K562 (cell line): Measurements from ENCODE around the gene SPTBN4. TPM values are rescaled to one million over a fixed set of nuclear protein-coding genes. Genes with fewer than 3 reads are reported as not detected.

ENCODE experiments used
- ATAC-seq: fragments of 200-7000 bp; cut with Tn5 transposase; 3 replicates; pipeline ENCODE4 v1.9.1; 2020; ENCODE audit warnings: moderate library complexity
- BruUV-seq: library from RNA; stranded (reverse); fragments of 400-500 nt; replicated peaks from 2 replicates; lab custom pipeline; 2021; lab: Mats Ljungman, UMichigan
- CTCF ChIA-PET: fragments of 300-600 bp; formaldehyde crosslinking; extraction: SDS; loops from one replicate; lab custom pipeline; 2021; ENCODE audit warnings: low intra/inter-chr PET ratio; lab: Yijun Ruan, JAX
- POLR2A ChIA-PET: fragments of 300-600, 350-650 bp; sonication (Branson Sonifier 250); formaldehyde crosslinking; extraction: SDS; loops from one replicate; lab custom pipeline; 2021; ENCODE audit warnings: antibody characterized with exemption, inconsistent platforms; lab: Yijun Ruan, JAX
- DNase-seq, 4 experiments: peaks; one replicate each; pipeline versions ENCODE4 v3.0.0 to v3.0.0-alpha.2; 2011 to 2018; ENCODE audit warnings: low spot score in 3 of 4, mixed read lengths in 3 of 4; ENCODE audit errors: extremely low read depth in 1 of 4
- FAIRE-seq: peaks from 2 replicates; lab custom pipeline; 2011; peaks lifted over from hg19 to GRCh38; lab: Jason Lieb, UNC
- H2AFZ ChIP-seq: 2 replicates; pipeline ENCODE4 v1.6.0; 2011; ENCODE audit warnings: low read depth, low read length, control low read depth, inconsistent platforms
- H3K27ac ChIP-seq: fragments of 200-600 bp; 3 replicates; pipeline ENCODE4 v1.8.0; 2011; ENCODE audit warnings: low read depth, mild to moderate bottlenecking, control low read depth, inconsistent platforms, low read length, moderate library complexity, mixed read lengths; ENCODE audit errors: extremely low read depth
- H3K27me3 ChIP-seq, 2 experiments: fragments of 300-600 bp in 1 of 2; 2 replicates in 1 of 2; 3 replicates in 1 of 2; pipeline versions ENCODE4 v1.6.0 to v1.8.0; 2011; ENCODE audit warnings: inconsistent platforms in 2 of 2, low read length in 2 of 2, mild to moderate bottlenecking in 1 of 2, mixed read lengths in 1 of 2, moderate library complexity in 1 of 2; ENCODE audit not compliant: control insufficient read depth in 2 of 2, insufficient read depth in 2 of 2
- H3K36me3 ChIP-seq: fragments of 300-600 bp; 3 replicates; pipeline ENCODE4 v1.8.0; 2011; ENCODE audit warnings: mild to moderate bottlenecking, low read length, inconsistent platforms; ENCODE audit not compliant: control insufficient read depth, insufficient read depth
- H3K4me1 ChIP-seq, 2 experiments: fragments of 200-600 bp in 1 of 2; replicated peaks in 1 of 2; 2 replicates in 1 of 2; 3 replicates in 1 of 2; pipeline versions ENCODE4 v1.5.1 to v1.8.0; 2011; ENCODE audit warnings: inconsistent platforms in 2 of 2, low read length in 2 of 2, mild to moderate bottlenecking in 1 of 2, mixed read lengths in 1 of 2, moderate library complexity in 1 of 2; ENCODE audit not compliant: control insufficient read depth in 2 of 2, insufficient read depth in 2 of 2
- H3K4me2 ChIP-seq: 2 replicates; pipeline ENCODE4 v1.6.1; 2011; ENCODE audit warnings: low read length, control low read depth, inconsistent platforms, mixed read lengths; ENCODE audit not compliant: insufficient read depth
- H3K4me3 ChIP-seq: fragments of 200-600 bp; sonication (generic), shearing (Covaris generic); 2 replicates; pipeline ENCODE4 v1.5.1; 2016; ENCODE audit warnings: control low read depth, inconsistent platforms
- H3K79me2 ChIP-seq: fragments of 200-600 bp; 3 replicates; pipeline ENCODE4 v1.8.0; 2011; ENCODE audit warnings: low read length, inconsistent platforms; ENCODE audit not compliant: control insufficient read depth, insufficient read depth
- H3K9ac ChIP-seq, 2 experiments: 2 replicates each; pipeline versions ENCODE4 v1.6.0 to v1.6.1; 2011; ENCODE audit warnings: low read depth in 2 of 2, low read length in 2 of 2, control low read depth in 1 of 2, inconsistent platforms in 1 of 2, mild to moderate bottlenecking in 1 of 2, mixed read lengths in 1 of 2; ENCODE audit not compliant: insufficient read depth in 1 of 2
- H3K9me1 ChIP-seq: one replicate; pipeline ENCODE4 v1.6.0; 2011; ENCODE audit warnings: inconsistent platforms, mild to moderate bottlenecking, low read length, moderate library complexity; ENCODE audit not compliant: control insufficient read depth, insufficient read depth
- H3K9me3 ChIP-seq: replicated peaks from 2 replicates; pipeline ENCODE4 v1.5.1; 2011; ENCODE audit warnings: low read depth, low read length, inconsistent platforms; ENCODE audit not compliant: control insufficient read depth, insufficient read depth
- H4K20me1 ChIP-seq: replicated peaks from 2 replicates; pipeline ENCODE4 v1.6.1; 2011; ENCODE audit warnings: low read length, inconsistent platforms, mixed read lengths; ENCODE audit not compliant: control insufficient read depth, insufficient read depth
- C11orf30 ChIP-seq: fragments of 450-650 bp; IDR thresholded peaks from 2 replicates; pipeline ENCODE4 v1.6.1; 2016; ENCODE audit warnings: low read depth, mild to moderate bottlenecking
- EP300 ChIP-seq: IDR thresholded peaks from 2 replicates; pipeline ENCODE4 v1.6.1; 2012; ENCODE audit warnings: low read length, improper control_type of control experiment
- HMG20A ChIP-seq: fragments of 450-650 bp; formaldehyde crosslinking; conservative IDR thresholded peaks from 2 replicates; pipeline ENCODE4 v1.4.0; 2020; ENCODE audit warnings: mild to moderate bottlenecking, mixed read lengths
- NR4A1 ChIP-seq, 2 experiments: fragments of 250-450 bp in 1 of 2; fragments of 450-650 bp in 1 of 2; sonication (Bioruptor Pico) in 1 of 2; IDR thresholded peaks; 2 replicates each; pipeline versions ENCODE4 v1.4.0 to v1.6.1; 2016 to 2020; ENCODE audit warnings: mild to moderate bottlenecking in 2 of 2, missing compliant biosample characterization in 1 of 2, missing genetic modification characterization in 1 of 2, moderate library complexity in 1 of 2
- RERE ChIP-seq: sonication (generic); formaldehyde crosslinking; IDR thresholded peaks from 2 replicates; pipeline ENCODE4 v1.8.0; 2023; ENCODE audit warnings: missing genetic modification reagents, mild to moderate bottlenecking, borderline replicate concordance
- ZNF3 ChIP-seq: fragments of 250-450 bp; sonication (Bioruptor Pico); IDR thresholded peaks from 2 replicates; pipeline ENCODE4 v1.5.0; 2021; ENCODE audit warnings: mild to moderate bottlenecking, moderate library complexity
- WGBS: fragments of 100-300 bp; shearing (Covaris generic); methylation state at CpG from one replicate; pipeline ENCODE4 v1.1.6; 2016; ENCODE audit warnings: low coverage, mixed read lengths; ENCODE audit not compliant: insufficient coverage; ENCODE audit errors: missing lambda C conversion rate; 5-methylcytosine and 5-hydroxymethylcytosine counted together
- in situ Hi-C: fragments of 300-500 bp; cut with MboI; formaldehyde crosslinking; loops from 4 replicates; pipeline ENCODE4 v1.15.0; 2018; ENCODE audit warnings: inconsistent platforms, mixed read lengths
- intact Hi-C: fragments of 100-400 bp; cut with micrococcal nuclease; formaldehyde crosslinking; loops from 2 replicates; pipeline ENCODE4 v1.14.2; 2022
- polyA plus RNA-seq, 8 experiments: library from polyadenylated mRNA; depleted of rRNA in 4 of 8; stranded (reverse) in 5 of 8; unstranded in 3 of 8; fragments of >200 nt; fragmentation: Nextera tagmentation in 2 of 8; fragmentation: Illumina TruSeq in 1 of 8; extraction: Ambion mirVana in 2 of 8; extraction: Trizol in 1 of 8; gene quantifications; 2 replicates each; pipeline versions ENCODE4 v1.2.1 to v1.2.3, GENCODE V29; 2011 to 2014; ENCODE audit warnings: inconsistent platforms in 1 of 8, missing spikeins in 1 of 8
- total RNA-seq, 7 experiments: library from RNA; depleted of rRNA in 6 of 7; stranded (reverse); fragments of >200 nt in 6 of 7; fragmentation: Illumina TruSeq in 2 of 7; extraction: Trizol in 2 of 7; gene quantifications; 2 replicates each; pipeline versions ENCODE4 v1.2.1 to v1.2.3, GENCODE V29; 2011 to 2021; ENCODE audit warnings: low replicate concordance in 1 of 7
- TF ChIP-seq, protein P1 (sequence below): sonication (generic); formaldehyde crosslinking; IDR thresholded peaks from 2 replicates; pipeline ENCODE4 v1.8.0; 2022; ENCODE audit warnings: missing genetic modification reagents, mild to moderate bottlenecking, borderline replicate concordance
- TF ChIP-seq, protein P2 (sequence below): IDR thresholded peaks from 2 replicates; pipeline ENCODE4 v1.6.1; 2016; ENCODE audit warnings: missing genetic modification characterization, missing compliant biosample characterization
- TF ChIP-seq, protein P3 (sequence below): fragments of 250-450 bp; sonication (Bioruptor Pico); IDR thresholded peaks from 2 replicates; pipeline ENCODE4 v1.9.0; 2021; ENCODE audit warnings: mild to moderate bottlenecking, inconsistent platforms

Gene SPTBN4
- total and polyA plus RNA-seq, 9 of the 15 experiments (the other 6 are each of a cell fraction or from before 2014, with no cell fraction given), result 0.01 to 1.5 (median 0.86) TPM

DNA sequence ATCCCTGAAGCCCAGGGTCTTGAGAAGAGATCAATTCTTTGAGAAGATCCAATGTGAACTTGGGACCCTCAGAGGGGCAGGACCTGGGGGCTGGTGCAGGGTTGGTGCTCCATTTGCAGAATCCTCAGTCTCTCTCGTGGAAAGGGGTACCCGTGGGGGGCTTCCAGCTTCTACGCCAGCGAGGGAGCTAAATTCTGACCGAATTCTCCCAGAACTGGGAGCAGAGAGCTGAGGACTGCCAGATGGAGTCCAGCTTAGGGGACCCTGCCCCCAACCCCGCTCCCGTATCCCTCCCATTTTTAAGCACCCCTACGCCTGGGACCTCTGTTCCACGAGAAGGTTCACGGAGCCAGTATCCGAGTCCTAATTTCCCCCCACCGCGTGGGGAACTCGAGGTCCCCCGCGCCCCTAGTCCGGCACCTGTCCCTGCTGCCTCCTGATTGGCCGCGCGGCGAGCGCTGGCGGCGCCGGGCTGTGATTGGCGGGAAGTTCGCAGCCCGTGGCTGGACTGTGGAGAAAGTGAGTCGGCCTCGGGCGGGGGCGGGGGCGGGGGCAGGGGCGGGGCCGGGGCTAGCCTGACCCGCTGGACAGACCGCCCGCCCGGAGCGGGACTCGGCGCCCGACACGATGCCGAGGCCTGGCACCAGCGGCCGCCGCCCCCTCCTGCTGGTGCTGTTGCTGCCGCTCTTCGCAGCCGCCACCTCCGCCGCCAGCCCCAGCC lies 130.0 kb downstream of the SPTBN4 start:
- no peaks in the 10 kb centered on the region for H3K27me3 ChIP-seq
- 1% methylated on average over 22 of the region's 53 CpGs for WGBS
- peaks cover 6% of the 10 kb centered on the region; the same call in 1 of the 2 replicates for H4K20me1 ChIP-seq
- peak overlapping the region; percentile 53 for H3K27ac ChIP-seq
- peak overlapping the region; percentile 50 for H3K4me3 ChIP-seq
- peaks cover 11% of the 10 kb centered on the region for H3K79me2 ChIP-seq
- H3K9ac ChIP-seq, result peak overlapping the region; percentile 58 to 84
- POLR2A ChIA-PET, result interaction anchor here (0.7 kb wide), 1 partner anchor 1258 kb away, joined by 3 read pairs; no protein-coding TSS in a partner anchor
- intact Hi-C loops, result no loop called here
- FAIRE-seq, result peak; percentile 42
- H2AFZ ChIP-seq, result peak overlapping the region; percentile 95
- H3K9me1 ChIP-seq, result peaks cover 4% of the 10 kb centered on the region
- no TSS peak for BruUV-seq
- H3K4me2 ChIP-seq, result peak overlapping the region; percentile 78
- H3K4me1 ChIP-seq, result peaks cover 35 to 68% of the 10 kb centered on the region in 2 experiments
- peak; percentile 93 to 96 (median 94) for DNase-seq
- no peaks in the 10 kb centered on the region for H3K9me3 ChIP-seq
- CTCF ChIA-PET, result interaction anchor here (0.6 to 0.9 kb wide), 3 partner anchors 47 to 75 kb away, joined by 3 to 4 read pairs (median 3); no protein-coding TSS in a partner anchor
- H3K36me3 ChIP-seq, result peaks cover 7% of the 10 kb centered on the region; the same call in 1 of the 3 replicates
- in situ Hi-C loops, result no loop called here
- peak; percentile 69 for ATAC-seq
- no peak for TF ChIP-seq EP300
- TF ChIP-seq C11orf30, result no peak
- TF ChIP-seq, protein P1, sequence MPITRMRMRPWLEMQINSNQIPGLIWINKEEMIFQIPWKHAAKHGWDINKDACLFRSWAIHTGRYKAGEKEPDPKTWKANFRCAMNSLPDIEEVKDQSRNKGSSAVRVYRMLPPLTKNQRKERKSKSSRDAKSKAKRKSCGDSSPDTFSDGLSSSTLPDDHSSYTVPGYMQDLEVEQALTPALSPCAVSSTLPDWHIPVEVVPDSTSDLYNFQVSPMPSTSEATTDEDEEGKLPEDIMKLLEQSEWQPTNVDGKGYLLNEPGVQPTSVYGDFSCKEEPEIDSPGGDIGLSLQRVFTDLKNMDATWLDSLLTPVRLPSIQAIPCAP, result no peak
- no peak for TF ChIP-seq HMG20A (CRISPR knock-in tag)
- TF ChIP-seq, protein P2, sequence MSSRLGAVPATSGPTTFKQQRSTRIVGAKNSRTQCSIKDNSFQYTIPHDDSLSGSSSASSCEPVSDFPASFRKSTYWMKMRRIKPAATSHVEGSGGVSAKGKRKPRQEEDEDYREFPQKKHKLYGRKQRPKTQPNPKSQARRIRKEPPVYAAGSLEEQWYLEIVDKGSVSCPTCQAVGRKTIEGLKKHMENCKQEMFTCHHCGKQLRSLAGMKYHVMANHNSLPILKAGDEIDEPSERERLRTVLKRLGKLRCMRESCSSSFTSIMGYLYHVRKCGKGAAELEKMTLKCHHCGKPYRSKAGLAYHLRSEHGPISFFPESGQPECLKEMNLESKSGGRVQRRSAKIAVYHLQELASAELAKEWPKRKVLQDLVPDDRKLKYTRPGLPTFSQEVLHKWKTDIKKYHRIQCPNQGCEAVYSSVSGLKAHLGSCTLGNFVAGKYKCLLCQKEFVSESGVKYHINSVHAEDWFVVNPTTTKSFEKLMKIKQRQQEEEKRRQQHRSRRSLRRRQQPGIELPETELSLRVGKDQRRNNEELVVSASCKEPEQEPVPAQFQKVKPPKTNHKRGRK (tag), result no peak
- TF ChIP-seq RERE, result no peak
- TF ChIP-seq, protein P3, sequence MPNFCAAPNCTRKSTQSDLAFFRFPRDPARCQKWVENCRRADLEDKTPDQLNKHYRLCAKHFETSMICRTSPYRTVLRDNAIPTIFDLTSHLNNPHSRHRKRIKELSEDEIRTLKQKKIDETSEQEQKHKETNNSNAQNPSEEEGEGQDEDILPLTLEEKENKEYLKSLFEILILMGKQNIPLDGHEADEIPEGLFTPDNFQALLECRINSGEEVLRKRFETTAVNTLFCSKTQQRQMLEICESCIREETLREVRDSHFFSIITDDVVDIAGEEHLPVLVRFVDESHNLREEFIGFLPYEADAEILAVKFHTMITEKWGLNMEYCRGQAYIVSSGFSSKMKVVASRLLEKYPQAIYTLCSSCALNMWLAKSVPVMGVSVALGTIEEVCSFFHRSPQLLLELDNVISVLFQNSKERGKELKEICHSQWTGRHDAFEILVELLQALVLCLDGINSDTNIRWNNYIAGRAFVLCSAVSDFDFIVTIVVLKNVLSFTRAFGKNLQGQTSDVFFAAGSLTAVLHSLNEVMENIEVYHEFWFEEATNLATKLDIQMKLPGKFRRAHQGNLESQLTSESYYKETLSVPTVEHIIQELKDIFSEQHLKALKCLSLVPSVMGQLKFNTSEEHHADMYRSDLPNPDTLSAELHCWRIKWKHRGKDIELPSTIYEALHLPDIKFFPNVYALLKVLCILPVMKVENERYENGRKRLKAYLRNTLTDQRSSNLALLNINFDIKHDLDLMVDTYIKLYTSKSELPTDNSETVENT (CRISPR knock-in tag), result no peak
- no peak for TF ChIP-seq NR4A1 (CRISPR knock-in tag; IDR thresholded peaks at IDR 0.05)
- TF ChIP-seq NR4A1 (tag; IDR thresholded peaks at IDR 0.05), result 0 out of 2 replicates have a peak, but pooled peaks have one; percentile 58
- no peak for TF ChIP-seq ZNF3 (CRISPR knock-in tag)
